ENCODE measurements around the gene ZNF140. TPM values are rescaled to one million over a fixed set of nuclear protein-coding genes. Genes with fewer than 3 reads are reported as not detected.

ZNF140 gene
- total RNA-seq, 1 experiment from 2014 or later, result 21.7 TPM

DNA sequence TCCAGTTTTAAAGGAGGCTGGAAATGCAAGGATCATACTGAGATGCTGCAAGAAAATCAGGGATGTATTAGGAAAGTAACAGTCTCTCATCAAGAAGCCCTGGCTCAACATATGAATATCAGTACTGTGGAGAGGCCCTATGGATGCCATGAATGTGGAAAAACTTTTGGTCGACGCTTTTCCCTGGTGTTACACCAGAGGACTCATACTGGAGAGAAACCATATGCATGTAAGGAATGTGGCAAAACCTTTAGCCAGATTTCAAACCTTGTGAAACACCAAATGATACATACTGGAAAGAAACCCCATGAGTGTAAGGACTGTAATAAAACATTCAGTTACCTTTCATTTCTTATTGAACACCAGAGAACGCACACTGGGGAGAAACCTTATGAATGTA is 24.9 kb downstream of the ZNF140 start:
- Histone ChIP-seq H3K4me1 (ENCODE audit: insufficient read depth, low read length) (no peaks in the 10 kb centered on the region), H3K23me2 (ENCODE audit: insufficient read length, low read depth, low read length, poor library complexity, severe bottlenecking) (no peaks in the 10 kb centered on the region), H2AK5ac (ENCODE audit: insufficient read length, low read length) (no peak overlapping the region), H2BK12ac (ENCODE audit: insufficient read length, low read depth, low read length) (no peak overlapping the region), H2BK20ac (ENCODE audit: low read depth, low read length, poor library complexity, severe bottlenecking) (no peak overlapping the region), H3K79me2 (ENCODE audit: insufficient read depth, low read length) (no peaks in the 10 kb centered on the region), H3K4ac (ENCODE audit: low read depth, low read length) (no peak overlapping the region), H4K20me1 (ENCODE audit: control insufficient read depth, insufficient read depth, insufficient read length) (no peaks in the 10 kb centered on the region), H3K18ac (ENCODE audit: insufficient read length, low read depth, low read length) (no peak overlapping the region), H3T11ph (ENCODE audit: low read length) (no peak overlapping the region), H3K14ac (ENCODE audit: insufficient read depth, low read length) (no peak overlapping the region), H4K8ac (replicated peaks; ENCODE audit: insufficient read length, low read depth, low read length) (no peak overlapping the region), H2BK120ac (ENCODE audit: low read depth, low read length, poor library complexity, severe bottlenecking) (no peak overlapping the region), H3K27ac (ENCODE audit: insufficient read length, low read depth, low read length) (no peak overlapping the region), H4K91ac (ENCODE audit: insufficient read length, low read depth, low read length) (no peak overlapping the region), H2BK15ac (ENCODE audit: low read depth, low read length) (no peak overlapping the region), H2AFZ (ENCODE audit: low read length) (no peak overlapping the region), H3K56ac (ENCODE audit: insufficient read length, low read depth, low read length) (no peak overlapping the region), H4K5ac (ENCODE audit: insufficient read length, low read depth, low read length) (no peak overlapping the region), H3K27me3 (ENCODE audit: insufficient read depth, low read length) (no peaks in the 10 kb centered on the region), H3K4me2 (ENCODE audit: insufficient read depth, insufficient read length, low read length) (no peak overlapping the region), H2BK5ac (ENCODE audit: insufficient read length, low read length) (no peak overlapping the region), H3K23ac (ENCODE audit: insufficient read length, low read depth, low read length) (no peak overlapping the region), H3K9me3 (ENCODE audit: control insufficient read depth, low read depth, low read length) (peaks cover 82% of the 10 kb centered on the region), H3K79me1 (ENCODE audit: insufficient read depth, low read depth, low read length, poor library complexity, severe bottlenecking) (no peaks in the 10 kb centered on the region), H3K9ac (ENCODE audit: extremely low read depth, insufficient read length, low read length) (no peak overlapping the region)
- Mint-ChIP-seq H3K27me3 (ENCODE audit: low read depth) (peaks cover 6% of the 10 kb centered on the region; the same call in 1 of the 2 replicates), H3K36me3 (ENCODE audit: insufficient read depth in 1 of 3, low read depth in 3 of 3) (peaks cover 91 to 100% (median 99%) of the 10 kb centered on the region in 3 experiments), H3K27ac (no peak overlapping the region), H3K4me3 (no peak overlapping the region), H3K9me3 (peaks cover 95 to 98% of the 10 kb centered on the region in 2 experiments), H3K4me1 (no peaks in the 10 kb centered on the region)
- WGBS (ENCODE audit: extremely low coverage, insufficient read length, low lambda C conversion rate), result no CpG with 5 or more reads among the region's 3 CpGs
- TF ChIP-seq, protein P1, sequence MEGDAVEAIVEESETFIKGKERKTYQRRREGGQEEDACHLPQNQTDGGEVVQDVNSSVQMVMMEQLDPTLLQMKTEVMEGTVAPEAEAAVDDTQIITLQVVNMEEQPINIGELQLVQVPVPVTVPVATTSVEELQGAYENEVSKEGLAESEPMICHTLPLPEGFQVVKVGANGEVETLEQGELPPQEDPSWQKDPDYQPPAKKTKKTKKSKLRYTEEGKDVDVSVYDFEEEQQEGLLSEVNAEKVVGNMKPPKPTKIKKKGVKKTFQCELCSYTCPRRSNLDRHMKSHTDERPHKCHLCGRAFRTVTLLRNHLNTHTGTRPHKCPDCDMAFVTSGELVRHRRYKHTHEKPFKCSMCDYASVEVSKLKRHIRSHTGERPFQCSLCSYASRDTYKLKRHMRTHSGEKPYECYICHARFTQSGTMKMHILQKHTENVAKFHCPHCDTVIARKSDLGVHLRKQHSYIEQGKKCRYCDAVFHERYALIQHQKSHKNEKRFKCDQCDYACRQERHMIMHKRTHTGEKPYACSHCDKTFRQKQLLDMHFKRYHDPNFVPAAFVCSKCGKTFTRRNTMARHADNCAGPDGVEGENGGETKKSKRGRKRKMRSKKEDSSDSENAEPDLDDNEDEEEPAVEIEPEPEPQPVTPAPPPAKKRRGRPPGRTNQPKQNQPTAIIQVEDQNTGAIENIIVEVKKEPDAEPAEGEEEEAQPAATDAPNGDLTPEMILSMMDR (conservative IDR thresholded peaks at IDR 0.05), result no peak
- DNase-seq, result no peak

Data from H9 (cell line).